ENCODE data around the gene EPHA2.

Gene EPHA2

DNA sequence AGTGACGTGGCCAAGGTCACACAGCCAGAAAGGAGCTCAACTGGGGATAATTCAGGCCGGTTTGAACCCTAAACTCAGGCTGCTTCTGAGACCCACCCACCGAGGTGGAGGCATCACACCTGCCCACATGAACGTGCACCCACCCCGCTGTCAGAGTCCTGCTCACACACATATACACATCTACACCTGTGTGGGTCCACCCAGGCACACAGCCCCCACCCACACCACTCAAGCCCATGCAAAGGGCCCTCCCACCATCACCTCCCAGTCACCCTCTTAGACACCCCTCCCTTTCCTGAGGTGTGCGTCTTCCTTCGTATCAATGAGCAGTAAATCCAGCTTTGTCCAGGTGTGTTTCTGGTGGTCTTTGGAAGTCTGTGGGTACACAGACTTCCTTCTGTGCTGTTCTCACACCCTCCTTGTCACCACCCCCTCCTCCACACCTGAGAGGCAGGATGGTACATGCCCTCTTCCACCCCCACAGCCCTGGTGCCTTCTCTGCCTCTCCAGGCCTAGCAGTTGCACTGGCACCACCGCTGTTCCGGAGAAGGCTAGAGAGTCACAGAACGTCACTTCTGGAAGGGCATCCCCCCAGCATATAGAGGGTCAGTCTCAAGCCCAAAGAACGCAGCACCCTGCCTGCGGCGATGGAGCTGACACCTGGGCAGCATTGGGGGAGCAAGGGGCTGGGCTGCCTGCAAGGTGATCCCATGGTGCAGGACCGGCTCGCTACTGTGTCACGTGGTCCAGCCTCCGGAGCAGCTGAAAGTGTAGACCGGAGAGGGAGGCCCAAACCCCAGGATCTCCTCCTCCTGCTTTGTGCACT lies 63.6 kb downstream of the EPHA2 start:
- no peak for DNase-seq (ENCODE audit: low spot score)

- no peak for DNase-seq (ENCODE audit: low spot score)
These were observed 64.6 kb downstream of the EPHA2 start for GRCh38 chr1:16091296-16091695.

DNA sequence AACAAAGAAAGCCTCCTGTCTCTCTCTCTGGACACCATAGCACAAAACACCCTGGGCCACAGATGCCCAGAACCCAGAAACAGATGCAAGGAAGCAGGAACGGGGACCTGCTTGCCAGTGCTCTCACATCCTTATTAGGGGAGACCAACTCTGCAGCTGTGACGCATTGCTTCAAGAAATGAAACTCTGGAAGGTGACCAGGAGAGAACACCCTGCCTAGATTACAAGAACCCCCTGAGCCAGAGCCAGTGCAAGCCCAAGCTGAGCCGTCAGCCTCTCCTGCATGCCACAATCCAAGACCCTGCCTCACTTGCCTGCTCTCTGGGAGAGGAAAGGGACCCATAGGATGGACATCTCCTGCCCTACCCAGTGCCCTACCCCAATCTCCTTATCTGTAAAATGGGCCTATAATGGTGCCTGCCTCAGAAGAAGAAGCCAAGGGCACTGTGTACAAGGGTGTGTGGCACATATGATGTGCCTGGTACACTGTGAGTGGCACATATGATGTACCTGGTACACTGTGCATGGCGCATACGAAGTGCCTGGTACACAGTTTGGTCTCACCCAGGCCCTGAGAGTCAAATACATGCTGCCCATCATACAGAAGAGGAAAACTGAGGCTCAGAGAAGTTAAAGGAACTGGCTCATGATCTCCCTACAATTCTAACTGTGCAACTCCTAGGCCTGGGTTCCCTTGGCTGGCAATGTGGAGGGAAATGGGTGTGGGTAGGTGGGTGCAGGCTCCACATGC lies 65.6 kb downstream of the EPHA2 start:
- DNase-seq (ENCODE audit: low spot score) = no peak

- no peak for DNase-seq (ENCODE audit: low spot score)
These were observed 66.9 kb downstream of the EPHA2 start for GRCh38 chr1:16088996-16089395.

- no peak for DNase-seq (ENCODE audit: low spot score)
These were observed 67.4 kb downstream of the EPHA2 start for GRCh38 chr1:16088351-16088911.

GRCh38 chr1:16087733-16088132 lies 68.1 kb downstream of the EPHA2 start:
- no peak for DNase-seq (ENCODE audit: low spot score)

DNA sequence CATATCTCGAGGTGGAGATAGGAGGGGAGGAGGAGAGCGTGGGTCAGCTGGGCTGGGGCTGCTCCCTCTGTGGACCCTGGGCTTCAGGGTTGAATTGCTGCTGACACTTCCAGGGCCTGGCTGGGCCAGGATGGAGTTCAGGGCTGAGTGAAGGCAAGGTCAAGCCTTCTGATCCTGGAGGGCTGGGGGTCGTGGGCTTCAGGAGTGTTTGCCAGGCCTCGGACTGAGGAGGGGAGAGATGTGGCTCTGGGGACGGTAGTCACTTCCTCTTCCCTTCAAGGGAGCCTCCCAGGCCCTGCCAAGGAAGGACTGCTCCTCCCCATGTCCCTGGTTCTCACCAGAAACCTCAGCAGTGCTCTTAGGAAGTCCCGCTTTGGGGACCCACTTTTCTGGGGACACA lies 70.3 kb downstream of the EPHA2 start:
- DNase-seq (ENCODE audit: low spot score) = no peak

- no peak for DNase-seq (ENCODE audit: low spot score)
These were observed 72.4 kb downstream of the EPHA2 start for GRCh38 chr1:16083486-16083885.

DNA sequence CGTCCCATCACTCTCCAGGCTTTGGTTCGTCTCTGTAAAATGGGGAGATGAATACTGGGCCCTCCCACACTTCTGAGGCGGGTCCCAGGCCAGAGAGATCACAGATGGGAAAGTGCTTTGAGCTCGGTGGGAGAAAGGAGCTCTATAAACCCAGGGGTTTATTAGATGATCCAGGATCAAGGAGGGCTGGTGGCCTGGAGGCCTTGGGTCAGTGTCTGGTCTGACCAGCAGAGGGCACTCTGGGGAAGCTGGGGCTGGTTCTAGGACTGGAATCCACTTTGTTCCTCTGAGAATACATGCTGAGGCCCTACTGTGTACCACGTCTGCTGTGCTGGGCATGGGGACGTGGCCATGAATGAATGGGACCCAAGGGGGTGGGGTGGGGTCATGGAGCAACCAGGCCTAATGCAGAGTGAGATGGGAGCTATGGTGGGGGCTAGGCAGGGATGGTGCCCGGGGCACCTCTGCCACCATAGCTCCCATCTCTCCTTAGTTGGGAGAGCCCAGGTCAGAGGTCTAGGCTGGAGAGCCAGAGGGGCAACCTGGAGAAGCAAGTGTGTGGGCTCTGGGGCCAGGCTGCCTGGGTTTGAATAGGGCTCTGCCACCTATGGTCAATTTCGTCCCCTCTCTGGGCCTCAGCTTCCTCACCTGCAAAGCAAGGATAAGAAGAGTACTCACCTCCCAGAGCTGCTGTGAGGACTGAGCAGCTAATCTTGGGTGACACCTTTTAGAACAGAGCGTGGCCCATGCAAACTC lies 73.4 kb downstream of the EPHA2 start:
- DNase-seq (ENCODE audit: low spot score) = peak; percentile 87

DNA sequence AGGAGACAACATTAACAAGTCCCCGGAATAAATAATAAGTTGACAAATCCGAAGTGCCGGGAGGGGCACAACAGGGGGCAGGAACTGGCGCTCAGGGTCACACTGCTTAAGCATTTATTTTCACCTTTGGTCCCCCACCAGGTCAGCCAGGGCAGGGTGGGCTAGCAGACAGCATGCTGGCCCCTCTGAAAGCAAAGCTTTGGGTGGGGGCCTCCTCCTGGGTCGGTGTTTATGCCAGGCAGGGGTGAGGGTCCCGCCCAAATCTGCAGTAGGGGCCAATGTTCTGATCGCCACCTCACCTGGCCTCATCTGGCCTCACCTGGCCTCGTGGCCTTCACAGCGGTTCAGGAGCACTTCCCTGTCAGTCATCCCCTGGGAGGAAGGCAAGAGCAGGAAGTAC lies 74.2 kb downstream of the EPHA2 start:
- DNase-seq (ENCODE audit: low spot score) = no peak

- DNase-seq (ENCODE audit: low spot score) = no peak
These were observed 75.3 kb downstream of the EPHA2 start for GRCh38 chr1:16080422-16081150.

GRCh38 chr1:16078925-16079656 lies 76.8 kb downstream of the EPHA2 start:
- peak; percentile 84 for DNase-seq (ENCODE audit: low spot score)

DNA sequence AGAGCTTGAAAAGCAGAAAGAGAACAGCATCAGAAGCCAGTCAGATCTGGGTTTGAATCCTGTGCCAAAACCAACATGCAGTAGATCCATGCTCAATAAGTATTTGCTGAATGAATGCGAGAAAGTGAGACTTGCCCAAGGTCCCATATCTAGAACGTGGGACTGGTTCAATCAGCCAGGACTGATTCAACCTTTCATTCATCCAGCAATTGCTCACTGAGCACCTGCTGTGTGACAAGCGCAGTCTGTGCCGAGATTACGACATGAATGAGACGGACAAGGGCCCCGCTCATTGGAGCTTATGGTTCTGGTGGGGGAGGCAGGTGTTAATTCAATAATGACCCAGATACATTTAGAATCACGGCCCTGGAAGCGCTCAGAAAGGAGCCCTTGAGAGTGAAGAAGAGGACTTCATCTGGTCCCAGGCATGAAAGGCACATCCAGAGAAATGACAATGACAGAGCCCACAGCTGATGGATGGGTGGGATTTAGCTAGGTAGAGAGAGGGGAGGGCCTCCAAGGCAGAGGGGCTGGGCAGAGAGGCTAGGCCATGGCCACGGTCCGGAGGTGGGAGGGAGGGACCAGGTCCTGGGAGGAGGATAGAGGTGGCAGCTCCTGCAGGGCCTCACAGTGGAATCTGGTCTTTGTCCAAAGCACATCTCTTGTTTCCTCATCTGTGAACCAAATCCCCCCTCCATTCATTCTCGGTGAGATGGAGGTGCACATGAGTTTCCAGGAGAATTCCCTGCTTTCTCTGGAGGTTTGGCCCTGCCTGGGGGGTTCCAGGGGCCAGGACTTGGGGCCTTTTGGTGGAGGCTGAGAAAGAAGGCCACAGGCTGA lies 78.2 kb downstream of the EPHA2 start:
- DNase-seq (ENCODE audit: low spot score) = no peak

GRCh38 chr1:16076865-16077238 lies 79.0 kb downstream of the EPHA2 start:
- DNase-seq (ENCODE audit: low spot score) = peak; percentile 62

GRCh38 chr1:16076031-16076864 lies 79.6 kb downstream of the EPHA2 start:
- peak; percentile 96 for DNase-seq (ENCODE audit: low spot score)

DNA sequence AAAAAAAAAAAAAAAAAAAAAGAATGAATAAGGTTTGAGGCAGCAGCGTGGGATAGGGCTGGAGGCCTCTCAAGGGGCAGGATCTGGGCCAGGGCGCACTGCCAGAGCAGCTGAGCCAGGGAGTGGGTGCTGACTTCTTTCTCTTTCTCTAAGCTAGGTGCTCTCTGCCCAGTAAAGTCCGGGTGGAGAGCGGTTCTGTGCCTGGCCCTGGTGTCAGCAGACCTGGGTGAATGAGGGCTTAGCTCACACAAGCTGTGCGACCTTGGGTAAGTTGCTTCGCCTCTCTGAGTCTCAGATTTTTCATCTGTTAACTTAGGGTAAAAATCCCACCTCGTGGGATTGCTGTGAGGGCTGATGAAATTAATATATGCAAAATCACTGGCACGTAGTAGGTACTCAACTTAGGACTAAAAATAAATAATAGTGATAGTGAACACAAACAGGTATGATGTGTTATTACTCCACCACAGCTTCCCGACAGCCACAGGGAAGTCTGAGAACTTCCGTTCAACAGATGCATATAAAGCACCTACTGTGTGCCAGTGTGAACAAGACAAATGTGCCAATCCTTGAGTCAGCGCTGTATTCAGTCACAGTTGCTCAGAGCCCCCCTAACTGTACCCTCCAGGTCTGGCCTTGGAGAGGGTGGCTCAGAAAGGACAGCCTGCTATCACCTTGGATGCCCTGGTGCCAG lies 80.4 kb downstream of the EPHA2 start:
- peak; percentile 80 for DNase-seq (ENCODE audit: low spot score)
